DMS53 treated with DMSO at 0.1 percent for 48 hours (cell line): ENCODE measurements around the gene SLC30A5.
A peak's percentile ranks its signal among the peaks of the same experiment; 100 is the strongest.

Experiments
- DNase-seq: peaks from one replicate; lab custom pipeline; 2025; ENCODE audit not compliant: unreplicated experiment; lab: John Stamatoyannopoulos, UW

The SLC30A5 gene

DNA sequence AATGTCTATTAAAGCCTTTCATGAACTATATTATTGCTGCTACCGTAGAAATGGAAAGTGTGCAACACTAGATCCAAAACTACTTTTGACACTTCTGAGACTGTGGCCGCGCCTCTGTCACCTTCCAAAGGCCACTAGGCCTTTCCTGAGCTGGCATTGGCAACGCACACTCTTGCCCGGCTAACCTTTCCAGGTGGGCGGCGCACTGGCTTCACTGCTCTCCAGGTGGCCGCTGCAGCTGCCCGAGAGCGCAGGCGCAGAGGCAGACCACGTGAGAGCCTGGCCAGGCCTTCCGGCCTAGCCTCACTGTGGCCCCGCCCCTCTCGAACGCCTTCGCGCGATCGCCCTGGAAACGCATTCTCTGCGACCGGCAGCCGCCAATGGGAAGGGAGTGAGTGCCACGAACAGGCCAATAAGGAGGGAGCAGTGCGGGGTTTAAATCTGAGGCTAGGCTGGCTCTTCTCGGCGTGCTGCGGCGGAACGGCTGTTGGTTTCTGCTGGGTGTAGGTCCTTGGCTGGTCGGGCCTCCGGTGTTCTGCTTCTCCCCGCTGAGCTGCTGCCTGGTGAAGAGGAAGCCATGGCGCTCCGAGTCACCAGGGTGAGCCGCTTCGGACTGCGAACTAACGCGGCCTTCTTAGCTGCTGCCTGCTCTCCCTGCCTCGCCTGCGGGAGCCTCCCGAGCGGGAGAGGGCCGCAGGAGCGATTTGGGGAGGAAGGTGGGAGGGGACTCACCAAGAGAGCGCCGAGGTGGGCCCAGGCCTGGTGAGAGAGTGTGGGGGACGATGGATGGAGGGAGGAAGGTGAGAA is 73.1 kb downstream of the SLC30A5 start, which contains the start of gene CCNB1:
TSS of gene CCNB1 (plus strand) at position 465 of the 807 bp plus-strand sequence. CDS start at position 578, 113 bp downstream.
- peak; percentile 98 for DNase-seq

DNA sequence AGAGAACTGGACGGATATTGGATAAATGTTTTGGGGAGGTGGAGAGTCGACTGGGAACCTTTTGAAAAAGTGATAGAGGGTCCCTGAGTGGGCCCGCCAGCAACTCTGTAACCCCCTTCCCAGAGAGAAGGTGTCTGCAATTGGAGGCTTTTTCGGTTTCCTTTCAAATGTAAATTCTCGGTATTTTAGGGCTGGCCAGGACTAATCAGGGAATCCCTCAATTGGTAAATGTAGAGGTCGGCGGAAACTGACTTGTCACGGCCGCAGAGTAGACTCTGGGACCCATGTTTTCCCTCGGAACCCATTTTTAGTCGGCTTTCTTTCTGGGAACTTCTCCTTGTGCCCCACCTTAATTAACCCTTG is 73.7 kb downstream of the SLC30A5 start:
- peak; percentile 13 for DNase-seq

DNA sequence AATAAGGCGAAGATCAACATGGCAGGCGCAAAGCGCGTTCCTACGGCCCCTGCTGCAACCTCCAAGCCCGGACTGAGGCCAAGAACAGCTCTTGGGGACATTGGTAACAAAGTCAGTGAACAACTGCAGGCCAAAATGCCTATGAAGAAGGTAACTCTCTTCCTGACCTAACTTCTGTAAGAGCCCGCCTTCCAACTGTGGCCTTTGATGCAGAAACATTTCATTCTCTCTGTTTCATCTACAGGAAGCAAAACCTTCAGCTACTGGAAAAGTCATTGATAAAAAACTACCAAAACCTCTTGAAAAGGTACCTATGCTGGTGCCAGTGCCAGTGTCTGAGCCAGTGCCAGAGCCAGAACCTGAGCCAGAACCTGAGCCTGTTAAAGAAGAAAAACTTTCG is 74.1 kb downstream of the SLC30A5 start:
- DNase-seq, result no peak

DNA sequence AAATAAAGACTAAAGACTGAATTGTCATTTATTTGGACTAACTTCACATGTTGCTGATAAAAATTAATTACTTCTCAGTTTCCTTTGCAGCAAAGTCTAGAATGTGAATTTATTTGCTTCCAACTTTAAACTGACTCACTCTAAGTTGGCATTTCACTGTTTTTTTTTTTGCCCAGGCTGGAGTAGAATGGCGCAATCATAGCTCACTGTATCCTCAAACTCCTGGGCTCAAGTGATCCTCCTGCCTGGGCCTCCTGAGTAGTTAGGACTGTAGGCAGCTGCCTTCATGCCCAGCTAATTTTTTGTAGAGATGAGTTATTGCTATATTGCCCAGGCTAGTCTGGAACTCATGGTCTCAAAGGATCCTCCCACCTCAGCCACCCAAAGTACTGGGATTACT is 76.7 kb downstream of the SLC30A5 start:
- DNase-seq, result no peak

DNA sequence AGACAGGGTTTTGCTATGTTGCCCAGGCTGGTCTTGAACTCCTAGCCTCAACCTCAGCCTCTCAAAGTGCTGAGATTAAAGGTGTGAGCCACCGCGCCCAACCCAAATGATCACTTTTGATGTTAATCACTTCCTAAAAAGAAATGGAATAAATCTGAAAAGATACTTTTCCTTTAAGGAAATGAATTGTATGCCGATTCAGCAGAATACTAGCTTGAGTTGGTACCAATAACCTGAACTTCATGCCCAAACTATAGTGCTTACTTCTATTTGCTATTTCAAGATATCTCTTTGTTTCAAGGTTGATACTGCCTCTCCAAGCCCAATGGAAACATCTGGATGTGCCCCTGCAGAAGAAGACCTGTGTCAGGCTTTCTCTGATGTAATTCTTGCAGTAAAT is 77.2 kb downstream of the SLC30A5 start:
- no peak for DNase-seq
